ENCODE measurements around the gene VPS13A. TPM values are rescaled to one million over a fixed set of nuclear protein-coding genes. Genes with fewer than 3 reads are reported as not detected.

VPS13A gene
- total RNA-seq (2022; extraction: Qiagen RNA extraction; ENCODE audit: low read depth), result 9.7 to 10.4 TPM (median 10.1 TPM) in 5 replicates

GRCh38 chr9:77177143-77177893 is at the start of gene VPS13A:
VPS13A (plus strand) TSS chr9:77177534; CDS start chr9:77177705, 171 bp downstream.

Other genes starting within 250 kb of the VPS13A start
- gene FOXB2, start 157.9 kb upstream of the VPS13A start, total RNA-seq (2022; extraction: Qiagen RNA extraction; ENCODE audit: low read depth), result not detected in 5 replicates

Data from A549 treated with CpdA at 1 μM for 4 hours (cell line).